ENCODE results near the gene CCNL1. TPM values are rescaled to one million over a fixed set of nuclear protein-coding genes. Genes with fewer than 3 reads are reported as not detected.
"Not testable (repeated sequence)": the region's sequence is repeated elsewhere in the genome, so short reads cannot be mapped to it uniquely, and the experiment has no call there.

Gene CCNL1
- total and polyA plus RNA-seq, 2 experiments from 2014 or later: 77.5 to 97.7 TPM

DNA sequence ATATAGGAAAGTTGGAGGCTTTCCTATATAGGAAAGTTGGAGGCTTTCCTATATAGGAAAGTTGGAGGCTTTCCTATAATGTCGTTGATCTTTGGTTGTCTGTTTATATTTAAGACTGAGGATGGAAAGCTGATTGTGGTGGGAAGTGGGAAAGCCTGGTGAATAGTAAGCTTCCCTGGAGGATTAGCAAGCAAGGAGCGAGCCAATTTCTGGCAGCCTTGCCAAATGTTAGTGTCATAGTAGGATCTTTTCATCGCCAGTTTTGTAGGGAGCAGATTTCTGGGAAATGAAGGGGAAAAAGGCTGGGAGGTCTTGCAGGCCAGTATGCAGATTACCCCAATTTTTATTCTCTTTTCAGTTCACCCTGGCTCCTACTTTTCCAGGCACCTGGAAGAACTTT is 39.9 kb upstream of the CCNL1 start:
- WGBS, 2 experiments (ENCODE audit: low coverage in 1 of 2, low lambda C conversion rate in 2 of 2, missing lambda C conversion rate in 2 of 2): 52 to 61% methylated on average over 3 of the region's 3 CpGs

DNA sequence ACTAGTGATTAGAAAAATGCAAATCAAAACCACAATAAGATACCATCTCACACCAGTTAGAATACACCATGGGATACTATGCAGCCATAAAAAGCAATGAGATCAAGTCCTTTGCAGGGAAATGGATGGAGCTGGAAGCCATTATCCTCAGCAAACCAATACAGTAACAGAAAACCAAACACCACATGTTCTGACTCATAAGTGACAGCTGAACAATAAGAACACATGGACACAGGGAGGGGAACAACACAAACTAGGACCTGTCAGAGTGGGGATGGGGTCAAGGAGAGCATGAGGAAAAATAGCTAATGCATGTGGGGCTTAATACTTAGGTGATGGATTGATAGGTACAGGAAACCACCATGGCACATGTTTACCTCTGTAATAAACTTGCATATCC is 36.0 kb upstream of the CCNL1 start:
- no peaks in the 10 kb centered on the region for H3K4me1 ChIP-seq (ENCODE audit: insufficient read depth)
- in situ Hi-C loops (cut with MboI): no loop called here
- no peaks in the 10 kb centered on the region for H3K79me2 ChIP-seq (ENCODE audit: insufficient read depth)
- no peak overlapping the region for H3K27ac ChIP-seq
- H3K27me3 ChIP-seq (replicated peaks; ENCODE audit: insufficient read depth): no peaks in the 10 kb centered on the region
- H3K9ac ChIP-seq: no peak overlapping the region
- no peak for TF ChIP-seq EZH2 (IDR thresholded peaks at IDR 0.05; ENCODE audit: insufficient read depth, poor library complexity, severe bottlenecking)
- no peak for TF ChIP-seq EZH2phosphoT487 (IDR thresholded peaks at IDR 0.05; ENCODE audit: insufficient read depth, low read depth)
- DNase-seq: no peak
- H3K36me3 ChIP-seq (ENCODE audit: low read depth): no peaks in the 10 kb centered on the region
- H3K4me2 ChIP-seq (ENCODE audit: unreplicated experiment): no peak overlapping the region
- H2AFZ ChIP-seq: no peak overlapping the region
- H3K4me3 ChIP-seq: no peak overlapping the region
- no peaks in the 10 kb centered on the region for H4K20me1 ChIP-seq (ENCODE audit: insufficient read depth)
- H3F3A ChIP-seq (ENCODE audit: insufficient read depth): no peaks in the 10 kb centered on the region
- H3K9me3 ChIP-seq (ENCODE audit: low read depth): no peaks in the 10 kb centered on the region
- no peaks in the 10 kb centered on the region for H3K9me2 ChIP-seq (ENCODE audit: insufficient read depth)

More for the DNA sequence above, 39.9 kb upstream of the CCNL1 start:
- Histone ChIP-seq H3K27me3 (replicated peaks; ENCODE audit: insufficient read depth) (no peaks in the 10 kb centered on the region), H3K79me2 (ENCODE audit: insufficient read depth) (no peaks in the 10 kb centered on the region), H2AFZ (no peak overlapping the region), H3K4me3 (no peak overlapping the region), H3F3A (ENCODE audit: insufficient read depth) (no peaks in the 10 kb centered on the region), H3K9me2 (ENCODE audit: insufficient read depth) (no peaks in the 10 kb centered on the region), H3K4me2 (ENCODE audit: unreplicated experiment) (no peak overlapping the region), H3K9ac (no peak overlapping the region), H3K4me1 (ENCODE audit: insufficient read depth) (peaks cover 11% of the 10 kb centered on the region), H3K36me3 (ENCODE audit: low read depth) (no peaks in the 10 kb centered on the region), H3K9me3 (ENCODE audit: low read depth) (no peaks in the 10 kb centered on the region), H3K27ac (no peak overlapping the region), H4K20me1 (ENCODE audit: insufficient read depth) (no peaks in the 10 kb centered on the region)
- TF ChIP-seq EZH2 (IDR thresholded peaks at IDR 0.05; ENCODE audit: insufficient read depth, poor library complexity, severe bottlenecking) (no peak), EZH2phosphoT487 (IDR thresholded peaks at IDR 0.05; ENCODE audit: insufficient read depth, low read depth) (no peak)
- peak; percentile 41 for DNase-seq
- in situ Hi-C loops (cut with MboI): loop anchor here (10.0 kb wide), 1 partner anchor 295 kb away; no protein-coding TSS in a partner anchor

DNA sequence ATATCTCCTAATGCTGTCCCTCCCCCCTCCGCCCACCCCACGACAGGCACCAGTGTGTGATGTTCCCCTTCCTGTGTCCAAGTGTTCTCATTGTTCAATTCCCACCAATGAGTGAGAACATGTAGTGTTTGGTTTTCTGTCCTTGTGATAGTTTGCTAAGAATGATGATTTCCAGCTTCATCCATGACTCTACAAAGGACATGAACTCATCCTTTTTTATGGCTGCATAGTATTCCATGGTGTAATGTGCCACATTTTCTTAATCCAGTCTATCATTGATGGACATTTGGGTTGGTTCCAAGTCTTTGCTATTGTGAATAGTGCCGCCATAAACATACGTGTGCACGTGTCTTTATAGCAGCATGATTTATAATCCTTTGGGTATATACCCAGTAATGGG is 31.2 kb upstream of the CCNL1 start:
- H3K9ac ChIP-seq; H3K27me3 ChIP-seq (replicated peaks; ENCODE audit: insufficient read depth); DNase-seq; H3K4me1 ChIP-seq (ENCODE audit: insufficient read depth); H3K4me3 ChIP-seq; H4K20me1 ChIP-seq (ENCODE audit: insufficient read depth); H3K4me2 ChIP-seq (ENCODE audit: unreplicated experiment); H3K36me3 ChIP-seq (ENCODE audit: low read depth); H3K9me2 ChIP-seq (ENCODE audit: insufficient read depth); H3K27ac ChIP-seq; in situ Hi-C loops (cut with MboI); H3K79me2 ChIP-seq (ENCODE audit: insufficient read depth); H3F3A ChIP-seq (ENCODE audit: insufficient read depth); H2AFZ ChIP-seq: not testable (repeated sequence)
- peaks cover 11% of the 10 kb centered on the region for H3K9me3 ChIP-seq (ENCODE audit: low read depth)
- WGBS, 2 experiments (ENCODE audit: low coverage in 1 of 2, low lambda C conversion rate in 2 of 2, missing lambda C conversion rate in 2 of 2): 80 to 87% methylated on average over 4 to 5 of the region's 5 CpGs

DNA sequence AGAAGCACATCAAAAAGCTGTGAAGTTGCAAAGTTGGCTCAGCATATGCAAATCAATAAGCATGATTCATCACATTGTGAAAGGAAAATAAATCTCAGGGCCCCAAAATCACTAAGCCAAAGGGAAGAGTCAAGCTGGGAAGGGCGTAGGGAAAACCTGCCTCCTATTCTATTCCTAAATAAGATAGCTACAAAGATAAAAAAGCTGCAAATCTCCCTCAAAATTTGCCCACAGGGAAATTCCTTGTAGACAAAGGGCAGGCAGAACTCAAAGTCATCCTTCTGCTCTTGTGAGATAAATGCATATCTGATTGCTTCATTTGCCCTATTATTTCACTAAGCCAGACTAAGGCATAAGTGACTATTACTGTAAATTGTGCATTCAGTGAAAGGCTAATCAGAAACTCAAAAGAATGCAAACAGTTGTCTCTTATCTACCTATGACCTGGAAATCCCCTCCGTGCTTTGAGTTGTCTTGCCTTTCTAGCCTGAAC is 30.5 kb upstream of the CCNL1 start:
- Histone ChIP-seq H3K9ac (no peak overlapping the region), H3K9me2 (ENCODE audit: insufficient read depth) (no peaks in the 10 kb centered on the region), H2AFZ (no peak overlapping the region), H3K9me3 (ENCODE audit: low read depth) (peaks cover 11% of the 10 kb centered on the region), H3K4me2 (ENCODE audit: unreplicated experiment) (no peak overlapping the region), H3K79me2 (ENCODE audit: insufficient read depth) (no peaks in the 10 kb centered on the region), H3F3A (ENCODE audit: insufficient read depth) (peaks cover 5% of the 10 kb centered on the region; the same call in 1 of the 2 replicates), H3K36me3 (ENCODE audit: low read depth) (no peaks in the 10 kb centered on the region), H4K20me1 (ENCODE audit: insufficient read depth) (no peaks in the 10 kb centered on the region), H3K4me3 (no peak overlapping the region), H3K4me1 (ENCODE audit: insufficient read depth) (no peaks in the 10 kb centered on the region), H3K27ac (no peak overlapping the region), H3K27me3 (replicated peaks; ENCODE audit: insufficient read depth) (no peaks in the 10 kb centered on the region)
- DNase-seq: no peak
- TF ChIP-seq EZH2phosphoT487 (IDR thresholded peaks at IDR 0.05; ENCODE audit: insufficient read depth, low read depth): no peak
- no peak for TF ChIP-seq EZH2 (IDR thresholded peaks at IDR 0.05; ENCODE audit: insufficient read depth, poor library complexity, severe bottlenecking)
- WGBS, 2 experiments (ENCODE audit: low coverage in 1 of 2, low lambda C conversion rate in 2 of 2, missing lambda C conversion rate in 2 of 2): 68 to 79% methylated on average over 2 of the region's 2 CpGs
- in situ Hi-C loops (cut with MboI): no loop called here

DNA sequence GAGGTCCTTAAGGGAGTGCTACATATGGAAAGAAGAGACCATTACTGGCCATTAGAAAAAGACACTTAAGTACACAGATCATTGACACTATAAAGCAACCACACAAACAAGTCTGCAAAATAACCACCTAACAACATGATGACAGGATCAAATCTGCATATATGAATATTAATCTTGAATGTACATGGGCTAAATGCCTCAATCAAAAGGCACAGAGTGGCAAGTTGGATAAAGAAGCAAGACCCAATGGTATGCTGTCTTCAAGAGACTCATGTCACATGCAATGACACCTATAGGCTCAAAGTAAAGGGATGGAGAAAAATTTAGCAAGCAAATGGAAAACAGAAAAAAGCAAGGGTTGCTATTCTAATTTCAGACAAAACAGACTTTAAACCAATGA is 28.4 kb upstream of the CCNL1 start:
- no peak overlapping the region for H3K9ac ChIP-seq
- no peaks in the 10 kb centered on the region for H4K20me1 ChIP-seq (ENCODE audit: insufficient read depth)
- H3K27me3 ChIP-seq (replicated peaks; ENCODE audit: insufficient read depth): no peaks in the 10 kb centered on the region
- H3K79me2 ChIP-seq (ENCODE audit: insufficient read depth): no peaks in the 10 kb centered on the region
- in situ Hi-C loops (cut with MboI): no loop called here
- H3K27ac ChIP-seq: no peak overlapping the region
- TF ChIP-seq EZH2phosphoT487 (IDR thresholded peaks at IDR 0.05; ENCODE audit: insufficient read depth, low read depth) (no peak), EZH2 (IDR thresholded peaks at IDR 0.05; ENCODE audit: insufficient read depth, poor library complexity, severe bottlenecking) (no peak)
- peaks cover 5% of the 10 kb centered on the region; the same call in 1 of the 2 replicates for H3F3A ChIP-seq (ENCODE audit: insufficient read depth)
- H3K36me3 ChIP-seq (ENCODE audit: low read depth): no peaks in the 10 kb centered on the region
- peaks cover 11% of the 10 kb centered on the region for H3K9me3 ChIP-seq (ENCODE audit: low read depth)
- no peaks in the 10 kb centered on the region for H3K9me2 ChIP-seq (ENCODE audit: insufficient read depth)
- H3K4me1 ChIP-seq (ENCODE audit: insufficient read depth): no peaks in the 10 kb centered on the region
- H2AFZ ChIP-seq: no peak overlapping the region
- no peak overlapping the region for H3K4me2 ChIP-seq (ENCODE audit: unreplicated experiment)
- H3K4me3 ChIP-seq: no peak overlapping the region
- DNase-seq: no peak

Data from GM23248 (cell line).